A673 (cell line): ENCODE measurements around the gene APOA5. TPM values are rescaled to one million over a fixed set of nuclear protein-coding genes. Genes with fewer than 3 reads are reported as not detected.

ENCODE experiments used
- BruUV-seq: library from RNA; stranded (reverse); fragments of 400-500 nt; replicated peaks from 2 replicates; lab custom pipeline; 2021; lab: Mats Ljungman, UMichigan
- CTCF ChIA-PET: fragments of 300-600 bp; sonication (Branson Sonifier 250); formaldehyde crosslinking; loops from one replicate; lab custom pipeline; 2022; ENCODE audit warnings: antibody characterized with exemption; lab: Charles Lee
- POLR2A ChIA-PET: fragments of 300-600 bp; sonication (Branson Sonifier 250); formaldehyde crosslinking; loops from one replicate; lab custom pipeline; 2022; ENCODE audit warnings: antibody characterized with exemption; ENCODE audit not compliant: low non-redundant PET; lab: Charles Lee
- DNase-seq: peaks from one replicate; pipeline ENCODE4 v3.0.0-alpha.2; 2015; ENCODE audit warnings: low spot score
- H3K27ac ChIP-seq: fragments of 200-600 bp; sonication (generic); 2 replicates; pipeline ENCODE4 v1.5.1; 2016; ENCODE audit warnings: mixed run types, low read depth, mild to moderate bottlenecking, mixed read lengths, antibody characterized with exemption, low read length; ENCODE audit not compliant: poor library complexity, severe bottlenecking
- H3K27me3 ChIP-seq: fragments of 200-600 bp; sonication (generic); replicated peaks from 2 replicates; pipeline ENCODE4 v1.6.1; 2017; ENCODE audit warnings: mixed run types, low read depth, mild to moderate bottlenecking, mixed read lengths, antibody characterized with exemption, low read length; ENCODE audit not compliant: insufficient read depth, poor library complexity
- H3K36me3 ChIP-seq: fragments of 200-600 bp; sonication (generic); 2 replicates; pipeline ENCODE4 v1.6.1; 2016; ENCODE audit warnings: mixed run types, mild to moderate bottlenecking, mixed read lengths, antibody characterized with exemption, low read length; ENCODE audit not compliant: insufficient read depth, poor library complexity, severe bottlenecking
- H3K4me1 ChIP-seq: fragments of 200-600 bp; sonication (generic); 2 replicates; pipeline ENCODE4 v1.6.1; 2017; ENCODE audit warnings: mixed run types, mild to moderate bottlenecking, mixed read lengths, antibody characterized with exemption, low read length; ENCODE audit not compliant: insufficient read depth, poor library complexity, severe bottlenecking
- H3K4me3 ChIP-seq: fragments of 200-600 bp; sonication (generic); 2 replicates; pipeline ENCODE4 v1.5.1; 2016; ENCODE audit warnings: low read depth, mixed run types, mild to moderate bottlenecking, mixed read lengths, low read length; ENCODE audit not compliant: poor library complexity, severe bottlenecking
- H3K9me3 ChIP-seq: fragments of 200-600 bp; sonication (generic); 2 replicates; pipeline ENCODE4 v1.6.1; 2016; ENCODE audit warnings: mixed run types, low read depth, mild to moderate bottlenecking, mixed read lengths, antibody characterized with exemption, low read length; ENCODE audit not compliant: poor library complexity, severe bottlenecking
- CTCF ChIP-seq: fragments of 300-800, 200-600 bp; sonication (generic); conservative IDR thresholded peaks from 2 replicates; pipeline ENCODE4 v1.5.1; 2017; ENCODE audit warnings: low read depth, mild to moderate bottlenecking, antibody characterized with exemption, low read length, moderate library complexity, mixed read lengths
- EZH2 ChIP-seq: fragments of 200-600 bp; sonication (generic); IDR thresholded peaks from 2 replicates; pipeline ENCODE4 v1.6.1; 2017; ENCODE audit warnings: borderline replicate concordance, low read depth, mild to moderate bottlenecking, mixed read lengths, antibody characterized with exemption, low read length; ENCODE audit not compliant: poor library complexity, severe bottlenecking
- intact Hi-C: fragments of 100-400 bp; cut with micrococcal nuclease; formaldehyde crosslinking; loops from one replicate; pipeline ENCODE4 v1.10.0; 2022; ENCODE audit not compliant: unreplicated experiment
- total RNA-seq: library from RNA; stranded (reverse); gene quantifications from 2 replicates; pipeline ENCODE4 v1.2.3, GENCODE V29; 2021

APOA5 gene
- total RNA-seq, 1 experiment from 2014 or later, result not detected

DNA sequence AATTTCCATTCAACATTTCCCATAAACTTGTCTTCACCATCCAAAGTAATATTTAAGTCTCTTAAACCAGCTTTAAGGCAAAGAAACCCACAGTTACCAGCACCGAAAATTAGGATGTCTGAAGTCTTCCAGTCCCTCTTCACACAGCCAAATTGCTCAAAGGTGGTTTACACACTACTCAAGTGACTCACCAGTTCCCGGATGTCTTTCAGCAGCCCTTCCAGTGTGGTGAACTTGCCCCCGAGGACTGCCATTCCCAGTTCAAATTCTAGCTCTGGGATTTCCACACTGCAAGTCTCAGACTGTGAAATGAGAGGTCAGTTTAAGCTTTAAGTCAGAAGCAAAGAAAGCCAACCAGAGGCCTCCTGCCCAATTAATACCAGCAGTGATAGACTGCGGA is 9.0 kb downstream of the APOA5 start:
- BruUV-seq, result no TSS peak
- ChIA-PET CTCF (no interaction called here), POLR2A (no interaction called here)
- no peak for DNase-seq
- Histone ChIP-seq H3K4me3 (no peak overlapping the region), H3K27me3 (no peaks in the 10 kb centered on the region), H3K36me3 (peaks cover 84% of the 10 kb centered on the region), H3K4me1 (no peaks in the 10 kb centered on the region), H3K9me3 (no peaks in the 10 kb centered on the region), H3K27ac (no peak overlapping the region)
- TF ChIP-seq CTCF (no peak), EZH2 (no peak)
- intact Hi-C loops, result no loop called here

DNA sequence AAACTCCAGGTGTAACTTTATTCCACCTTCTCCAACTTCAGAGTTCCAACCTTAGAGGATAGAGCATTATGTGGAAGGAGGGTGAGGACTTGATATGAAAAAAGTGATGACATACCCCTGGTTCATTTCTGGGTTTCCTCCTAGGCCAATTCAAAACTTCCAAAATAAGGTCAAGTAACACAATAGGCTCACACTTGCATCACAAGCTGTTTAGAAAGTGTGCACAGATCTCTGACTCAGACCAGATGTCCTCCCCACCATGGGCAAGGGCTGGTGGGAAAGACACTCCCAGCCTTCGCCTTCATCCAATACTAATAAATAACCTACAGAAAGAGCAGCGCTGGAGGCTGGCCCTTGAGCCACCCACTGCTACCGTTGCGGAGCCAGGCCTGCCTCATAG is 13.1 kb downstream of the APOA5 start:
- BruUV-seq, result no TSS peak
- Histone ChIP-seq H3K4me1 (peaks cover 8% of the 10 kb centered on the region), H3K27ac (no peak overlapping the region), H3K36me3 (peaks cover 57% of the 10 kb centered on the region), H3K9me3 (no peaks in the 10 kb centered on the region), H3K4me3 (no peak overlapping the region), H3K27me3 (no peaks in the 10 kb centered on the region)
- intact Hi-C loops, result no loop called here
- ChIA-PET POLR2A (no interaction called here), CTCF (no interaction called here)
- TF ChIP-seq CTCF, result no peak
- TF ChIP-seq EZH2, result no peak
- no peak for DNase-seq

GRCh38 chr11:116777056-116777455 is 14.6 kb downstream of the APOA5 start:
- Histone ChIP-seq H3K27me3 (no peaks in the 10 kb centered on the region), H3K36me3 (peaks cover 42% of the 10 kb centered on the region), H3K4me3 (no peak overlapping the region), H3K4me1 (peaks cover 9% of the 10 kb centered on the region), H3K9me3 (no peaks in the 10 kb centered on the region), H3K27ac (no peak overlapping the region)
- ChIA-PET CTCF (no interaction called here), POLR2A (no interaction called here)
- TF ChIP-seq EZH2, result no peak
- TF ChIP-seq CTCF, result no peak
- intact Hi-C loops, result no loop called here
- DNase-seq, result no peak
- BruUV-seq, result no TSS peak
